Inferior parietal cortex (tissue), 1 donor: ENCODE data around the gene CDC6.

Experiments
- DNase-seq: peaks from one replicate; pipeline ENCODE4 v3.0.0-alpha.2; 2016; ENCODE audit errors: extremely low spot score

The CDC6 gene

DNA sequence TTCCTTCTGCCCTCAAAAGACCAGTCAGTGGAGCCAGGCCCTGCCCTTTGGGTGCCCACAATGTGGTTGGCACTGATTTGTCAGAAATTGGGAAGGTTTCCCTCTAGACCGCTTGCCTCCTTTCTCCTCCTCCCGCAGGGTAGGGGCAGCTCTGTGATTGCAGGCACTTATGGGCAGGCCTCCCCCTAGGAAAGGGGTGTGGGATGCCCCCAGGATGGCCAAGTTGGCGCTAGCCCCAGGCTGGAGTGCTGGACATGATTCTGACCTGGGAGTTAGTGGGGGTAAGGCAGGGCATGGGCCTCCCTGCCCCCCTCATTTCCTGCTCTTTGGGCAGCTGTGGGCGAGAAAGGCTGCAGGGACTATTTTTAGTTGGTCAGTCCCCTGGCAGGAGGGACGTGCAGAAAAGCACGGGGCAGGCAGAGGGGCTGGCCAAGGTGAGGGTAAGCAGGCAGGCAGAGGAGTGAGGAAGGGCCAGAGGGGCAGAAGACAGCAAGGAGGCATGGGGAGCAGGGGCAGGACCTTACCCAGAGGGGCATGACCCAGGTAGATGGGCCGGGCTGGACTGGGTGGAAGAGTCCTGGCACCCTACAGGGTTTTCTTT is 24.6 kb downstream of the CDC6 start:
- DNase-seq, result no peak

DNA sequence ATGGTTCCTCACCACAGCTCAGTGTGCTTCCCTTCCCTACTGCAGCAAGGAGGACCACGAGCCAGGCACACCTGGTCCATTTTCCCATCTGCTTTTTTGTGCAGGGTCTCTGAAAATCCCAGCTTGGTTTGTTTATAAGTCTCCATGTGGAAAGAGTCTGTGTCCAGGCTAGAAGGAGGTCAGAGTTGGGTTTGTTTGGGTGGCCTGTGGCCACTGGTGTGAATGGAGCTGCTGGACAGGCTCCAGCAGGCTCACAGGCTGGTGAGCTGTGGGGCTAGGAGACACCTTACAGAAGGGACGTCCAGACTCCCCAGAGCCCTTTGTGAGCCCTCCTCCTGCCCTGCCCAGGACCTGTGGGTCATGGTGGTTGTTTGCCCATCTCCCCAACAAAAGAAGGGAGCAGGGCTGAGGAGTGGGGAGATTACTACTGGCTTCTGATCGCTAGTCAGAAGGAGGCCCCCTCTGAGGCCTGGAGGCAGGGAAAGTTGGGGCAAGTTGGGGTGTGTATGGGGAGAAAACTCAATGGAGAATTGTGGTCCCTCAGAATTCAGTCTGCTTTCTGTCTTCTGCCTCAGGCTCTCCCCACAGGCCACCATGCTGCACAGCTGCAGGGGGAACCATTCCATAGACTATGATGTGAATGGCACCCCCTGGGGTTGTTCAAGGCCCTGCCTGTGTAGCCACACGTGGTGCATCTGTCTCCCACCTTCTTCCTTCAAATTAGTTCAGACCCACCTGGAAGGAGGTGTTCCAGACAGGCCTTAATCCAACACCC is 25.4 kb downstream of the CDC6 start:
- DNase-seq, result no peak

DNA sequence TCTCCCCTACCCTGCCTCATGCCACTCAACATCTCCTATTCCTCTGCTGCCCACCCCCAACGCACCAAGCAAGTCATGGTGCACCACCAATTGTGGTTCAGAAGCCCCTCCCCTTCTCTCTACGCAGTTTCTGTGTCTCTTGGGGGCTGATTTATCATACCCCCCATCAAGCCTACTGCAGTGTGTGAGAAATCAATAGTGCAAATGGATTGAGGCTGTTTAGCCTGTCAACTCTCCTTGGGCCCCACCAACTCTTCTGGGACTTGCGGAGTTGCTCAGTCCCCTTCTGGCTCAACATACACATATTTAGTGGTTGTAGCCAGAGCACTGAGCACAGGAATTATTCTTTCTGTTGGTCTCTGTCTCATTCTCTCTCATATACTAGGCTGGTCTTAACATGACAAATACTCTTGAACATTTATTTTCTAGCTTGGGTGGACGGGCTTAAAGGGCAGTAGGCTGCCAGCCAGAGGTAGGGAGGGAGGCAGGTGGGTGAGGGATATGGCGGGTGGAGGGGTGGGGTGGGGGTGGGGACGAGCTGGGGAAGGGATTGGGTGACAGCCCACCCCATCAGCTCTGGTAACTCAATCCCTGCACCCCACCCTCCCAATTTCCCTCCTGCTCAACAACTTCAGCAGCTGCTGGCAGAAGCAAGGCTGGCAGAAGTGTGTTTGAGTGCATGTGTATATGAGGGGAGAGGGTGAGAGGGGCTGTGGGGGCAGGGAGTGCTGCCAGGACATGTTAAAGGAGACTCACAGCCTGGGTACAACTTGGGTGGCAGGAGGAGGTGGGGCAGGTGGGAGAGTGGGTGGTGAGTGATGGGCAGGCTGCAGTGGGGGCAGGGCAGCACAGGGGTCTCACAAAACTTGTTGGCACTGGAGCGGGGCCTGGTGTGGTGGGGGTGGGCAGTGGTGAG is 26.2 kb downstream of the CDC6 start:
- no peak for DNase-seq

DNA sequence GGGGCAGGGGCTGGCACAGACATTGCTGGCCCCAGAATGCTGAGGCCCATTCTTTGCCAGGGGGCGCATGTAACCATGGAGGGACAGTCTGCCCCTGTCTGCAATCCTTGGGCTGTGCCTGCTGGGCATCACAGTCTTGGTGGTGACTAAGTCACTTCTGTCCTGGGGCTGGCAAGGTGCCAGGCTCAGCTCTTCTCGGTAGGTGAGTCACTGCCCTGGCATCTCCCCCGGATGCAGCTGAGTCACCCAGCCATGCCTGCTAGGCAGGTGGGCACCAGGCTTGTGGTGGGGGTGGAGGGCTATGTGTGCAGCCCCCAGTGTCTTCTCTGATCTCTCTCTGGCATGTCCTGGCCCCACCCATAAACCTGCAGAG is 26.9 kb downstream of the CDC6 start:
- DNase-seq, result no peak

DNA sequence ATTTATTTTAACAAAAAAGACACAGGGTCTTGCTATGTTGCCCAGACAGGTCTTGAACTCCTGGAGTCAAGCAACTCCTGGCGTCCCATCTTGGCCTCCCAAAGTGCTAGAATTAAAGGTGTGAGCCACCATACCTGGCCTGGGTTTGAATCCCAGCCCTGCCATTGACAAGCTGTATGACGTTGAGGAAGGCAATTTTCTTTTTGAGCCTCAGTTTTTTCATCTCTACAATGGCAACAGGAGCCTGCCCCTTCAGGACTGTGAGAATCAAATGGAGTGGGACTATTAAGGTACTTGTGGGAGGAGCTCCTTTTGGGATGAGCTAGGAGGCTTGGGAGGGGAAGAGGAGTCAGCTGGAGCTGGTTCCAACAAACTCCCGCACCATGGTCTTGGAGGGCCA is 27.5 kb downstream of the CDC6 start:
- no peak for DNase-seq

DNA sequence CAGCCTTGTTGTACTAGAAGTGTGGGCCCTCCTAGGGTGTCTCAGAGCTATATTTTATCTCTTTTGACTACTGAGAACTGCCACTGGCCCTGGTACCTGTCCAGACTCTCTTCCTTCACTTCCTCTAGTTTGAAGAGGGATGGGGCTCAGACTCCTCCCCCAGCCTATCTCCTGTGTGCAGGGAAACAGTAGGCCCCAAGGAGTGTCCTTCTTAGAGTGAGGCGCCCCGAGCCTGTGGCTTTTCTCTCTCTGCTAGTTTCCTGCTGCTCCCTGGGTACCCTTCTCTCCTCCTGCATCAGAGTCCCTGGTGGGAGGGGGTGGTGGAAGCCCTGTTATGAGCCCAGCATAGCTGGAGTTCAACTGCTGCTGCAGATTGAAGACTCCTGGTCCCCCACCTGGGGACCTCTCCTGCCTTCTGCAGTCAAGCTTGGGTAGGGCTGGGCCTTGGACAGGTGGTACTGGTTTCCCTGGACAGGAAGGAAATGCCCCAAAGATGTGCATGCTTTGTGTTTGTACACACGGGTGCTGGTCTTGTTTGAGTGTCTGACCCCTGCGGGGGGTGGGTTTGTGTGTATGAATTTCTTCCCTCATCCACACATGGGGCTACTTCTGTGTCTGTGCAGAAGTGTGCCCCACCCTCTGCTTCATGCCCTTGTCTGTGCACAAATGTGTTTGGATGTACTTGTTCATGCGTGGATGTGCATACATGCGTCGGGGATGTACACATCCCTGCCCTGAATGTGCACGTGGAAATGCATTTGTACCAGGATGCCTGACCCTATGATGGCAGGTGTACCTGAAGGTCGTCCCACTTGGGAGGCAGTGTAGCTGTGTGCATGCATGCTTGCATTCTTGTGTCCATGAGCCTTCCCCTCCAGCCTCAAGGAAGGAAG is 28.2 kb downstream of the CDC6 start:
- no peak for DNase-seq

DNA sequence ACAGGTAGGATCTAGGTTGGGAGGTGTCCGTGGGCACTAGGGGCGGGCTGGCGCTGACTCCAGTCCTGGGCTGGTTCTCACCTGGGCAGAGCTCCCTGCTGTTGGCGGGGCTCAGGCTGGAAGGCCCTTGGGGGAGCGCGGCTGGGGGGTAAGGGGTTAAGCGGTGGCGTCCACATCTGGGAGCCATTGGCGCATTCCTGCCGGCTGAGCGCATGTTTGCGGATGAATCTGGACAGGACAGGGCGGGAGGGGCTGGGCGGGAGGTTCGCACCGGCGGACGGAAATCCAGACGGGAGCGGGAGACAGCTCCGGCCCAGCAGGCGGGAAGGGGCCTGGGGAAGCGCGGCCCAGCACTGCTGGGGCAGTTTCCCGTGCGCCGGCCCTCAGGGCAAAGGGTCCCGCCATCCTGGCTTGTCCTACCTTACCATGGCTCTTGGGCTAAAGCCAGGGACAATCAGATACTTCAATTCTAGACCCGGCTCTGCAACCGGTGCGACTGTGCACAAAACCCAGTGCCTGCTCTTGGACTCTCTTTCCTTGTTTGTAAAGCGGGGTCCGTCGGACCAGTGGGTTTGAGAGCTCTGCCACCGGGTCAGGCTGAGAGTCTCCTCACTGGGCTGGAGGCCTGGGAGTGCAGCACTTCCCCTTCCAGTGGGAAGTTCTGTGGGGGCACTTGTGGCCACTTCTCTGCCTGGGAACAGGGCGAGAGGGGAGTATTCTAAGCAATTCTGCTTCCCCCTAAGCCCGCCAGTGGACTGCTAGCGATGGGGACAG is 29.1 kb downstream of the CDC6 start:
- DNase-seq, result no peak

DNA sequence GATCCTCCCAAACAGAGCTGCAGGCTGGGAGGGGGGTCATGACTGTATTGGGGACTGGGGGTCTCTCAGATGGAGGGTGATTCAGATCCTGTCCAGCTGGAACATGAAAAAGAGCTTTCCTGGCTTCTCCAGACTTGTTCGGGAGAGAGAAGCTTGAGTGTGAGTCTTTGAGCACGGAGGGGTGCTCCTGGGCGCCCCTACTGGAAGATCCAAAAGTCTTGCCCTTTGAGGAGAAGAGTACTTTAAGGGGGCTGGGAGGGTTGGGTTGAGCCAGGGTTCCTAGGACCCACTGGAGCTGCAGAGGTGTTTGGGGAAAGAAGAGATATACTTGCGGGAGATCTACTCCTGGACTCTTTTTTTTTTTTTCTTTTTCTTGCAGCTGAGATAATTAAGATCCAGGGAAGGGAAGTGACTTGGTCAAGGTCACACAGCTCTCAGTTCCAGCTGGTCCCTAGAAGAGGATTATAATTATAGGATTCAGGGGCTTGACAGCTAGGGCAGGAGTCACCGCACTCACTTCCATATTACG is 29.7 kb downstream of the CDC6 start:
- no peak for DNase-seq

DNA sequence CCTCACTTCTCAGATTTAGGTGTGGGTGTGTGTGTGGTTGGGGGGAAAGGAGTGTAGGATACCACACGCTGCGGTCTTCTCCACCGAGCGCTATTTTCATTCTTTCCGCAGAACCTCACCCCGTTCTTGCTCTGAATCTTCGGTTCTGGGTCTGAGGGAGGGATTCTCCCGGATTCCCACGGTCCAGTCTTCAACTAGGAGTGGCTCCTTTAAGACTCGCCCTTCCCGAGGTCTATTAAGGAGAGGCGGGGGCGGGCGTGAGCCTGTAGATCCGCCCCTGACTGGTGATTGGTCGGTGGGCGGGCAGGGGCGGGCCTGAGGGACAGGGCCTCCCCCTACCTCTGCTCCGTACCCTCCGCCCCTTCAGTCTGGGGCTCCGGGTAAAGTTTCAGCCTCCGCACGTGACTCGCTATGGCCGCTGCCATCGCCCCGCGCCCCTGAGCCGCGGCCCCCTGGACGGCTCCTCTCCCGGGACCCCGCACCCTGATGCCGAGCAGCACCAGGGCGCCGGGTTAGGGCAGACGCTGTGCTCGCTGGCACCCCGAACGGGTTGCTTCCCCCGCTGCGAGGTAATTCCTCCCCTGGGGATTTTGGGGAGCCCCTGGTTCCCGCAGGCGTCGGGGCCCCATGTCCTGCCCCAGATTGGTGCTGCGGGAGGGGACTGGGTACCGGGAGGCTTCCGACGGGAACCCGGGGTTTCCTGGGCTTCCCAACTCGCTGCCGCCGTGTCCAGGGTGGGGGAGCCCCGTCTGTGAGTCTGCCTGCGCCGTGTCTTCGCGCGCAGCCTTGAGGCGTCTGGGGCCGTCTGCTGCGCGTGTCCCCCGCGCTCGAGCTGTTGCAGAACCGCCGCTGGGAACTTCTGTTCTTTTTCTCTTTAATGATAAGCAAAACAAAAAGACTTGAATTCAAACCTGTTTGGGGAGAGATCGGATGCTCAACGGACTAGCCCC is 30.5 kb downstream of the CDC6 start:
- DNase-seq, result peak; percentile 91

DNA sequence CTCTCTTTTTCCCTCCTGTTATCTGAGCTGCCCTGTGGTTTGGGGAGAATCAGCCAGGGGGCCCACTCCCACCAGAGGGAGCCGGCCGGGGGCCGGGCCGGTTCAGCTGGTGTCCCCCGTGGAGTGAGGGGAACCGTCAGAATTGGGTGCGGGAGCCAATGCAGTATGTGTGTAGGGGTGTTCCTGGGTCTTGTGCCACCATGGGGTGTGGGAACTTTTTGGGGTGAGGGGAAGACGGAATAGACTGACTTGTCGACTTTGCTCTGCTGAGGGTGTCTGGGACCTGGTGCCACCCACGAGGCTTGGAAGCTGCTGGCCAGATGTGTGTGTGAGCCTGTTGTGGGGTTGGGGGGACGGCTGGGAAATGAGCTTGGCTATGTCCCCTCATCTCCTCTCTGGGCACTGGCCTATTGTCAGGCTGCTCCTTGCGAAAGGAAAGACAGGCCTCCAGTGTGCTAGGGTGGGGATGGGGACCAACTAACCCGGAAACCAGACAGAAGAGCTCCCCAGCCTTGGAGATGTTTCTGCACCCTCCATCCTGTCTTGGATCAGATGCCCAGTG is 31.2 kb downstream of the CDC6 start:
- no peak for DNase-seq

DNA sequence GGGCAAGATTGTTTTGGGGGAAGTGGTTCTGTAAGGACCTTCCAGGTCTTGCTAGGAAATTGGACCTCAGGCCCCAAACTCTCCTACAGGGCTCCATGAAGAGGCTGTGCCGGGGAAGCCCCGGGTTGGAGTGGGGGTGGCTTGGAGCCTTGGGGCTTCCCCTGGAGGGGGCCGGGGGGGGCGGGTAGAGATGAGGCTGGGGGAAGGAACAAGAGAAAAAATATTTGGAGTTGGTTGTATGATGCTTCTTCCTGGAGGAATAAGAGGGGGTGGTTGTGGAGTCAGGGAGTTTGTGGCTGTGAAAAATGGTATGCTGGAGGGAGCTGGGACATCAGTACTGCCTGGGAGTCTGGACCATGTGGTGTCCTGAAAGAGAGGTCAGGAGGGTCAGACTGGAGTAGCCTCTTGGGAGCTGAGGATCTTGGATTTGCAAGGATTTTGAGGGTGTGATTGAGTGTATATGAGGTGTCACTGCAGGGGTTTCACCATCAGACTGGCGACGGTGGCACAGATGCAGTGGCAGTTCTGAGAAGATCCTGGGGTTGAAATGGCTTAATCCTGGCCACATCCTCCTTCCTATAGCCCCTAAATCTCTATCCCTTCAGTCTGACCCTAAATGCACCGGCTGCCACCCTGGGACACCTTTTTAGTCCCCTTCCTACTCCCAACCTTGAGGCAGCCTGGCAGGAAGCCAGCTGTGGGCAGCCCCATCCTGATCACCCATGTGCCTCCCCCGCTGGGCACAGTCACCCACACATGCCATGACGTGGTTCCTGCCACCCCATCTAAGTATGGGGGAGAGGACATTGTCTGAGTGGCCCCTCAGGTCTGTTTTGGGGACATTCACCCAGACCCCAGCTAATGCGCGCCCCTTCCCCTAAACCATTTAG is 32.2 kb downstream of the CDC6 start:
- DNase-seq, result no peak

DNA sequence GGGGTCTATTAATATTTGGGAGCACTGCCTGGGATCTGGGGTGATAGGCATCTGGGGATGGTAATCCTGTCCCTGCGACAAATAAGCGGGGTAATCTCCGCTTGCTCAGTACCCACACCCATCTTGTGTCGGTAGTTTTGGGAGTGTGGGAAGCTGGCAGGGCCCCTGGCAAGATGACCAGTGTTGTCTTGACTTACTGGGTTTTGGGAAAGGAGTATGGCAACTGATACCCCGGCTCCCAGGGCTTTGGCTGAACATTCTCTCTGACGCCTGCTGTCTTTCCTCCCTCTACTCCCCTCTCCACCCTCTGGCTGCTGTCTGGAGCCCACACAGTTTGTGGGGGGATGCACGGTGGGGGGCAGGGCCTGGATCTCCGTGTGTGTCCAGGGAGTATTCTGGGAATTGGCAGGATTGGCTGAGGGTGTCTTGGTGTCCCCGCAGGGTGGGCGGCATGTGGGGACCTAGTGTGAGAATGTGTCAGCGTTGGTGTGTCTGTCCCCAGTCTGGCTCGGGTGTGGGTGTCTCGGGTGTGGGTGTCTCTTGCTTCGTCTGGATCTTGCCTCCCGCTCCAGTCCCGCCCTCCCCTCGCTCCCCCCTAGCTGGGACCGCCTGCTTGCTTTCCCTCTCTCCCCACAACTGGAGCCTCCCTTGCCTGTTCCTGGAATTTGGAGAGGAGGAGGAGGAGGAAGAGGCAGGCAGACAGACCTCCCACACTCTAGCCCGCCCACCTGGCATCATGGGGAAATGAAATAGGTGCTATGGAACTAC is 33.3 kb downstream of the CDC6 start:
- no peak for DNase-seq

DNA sequence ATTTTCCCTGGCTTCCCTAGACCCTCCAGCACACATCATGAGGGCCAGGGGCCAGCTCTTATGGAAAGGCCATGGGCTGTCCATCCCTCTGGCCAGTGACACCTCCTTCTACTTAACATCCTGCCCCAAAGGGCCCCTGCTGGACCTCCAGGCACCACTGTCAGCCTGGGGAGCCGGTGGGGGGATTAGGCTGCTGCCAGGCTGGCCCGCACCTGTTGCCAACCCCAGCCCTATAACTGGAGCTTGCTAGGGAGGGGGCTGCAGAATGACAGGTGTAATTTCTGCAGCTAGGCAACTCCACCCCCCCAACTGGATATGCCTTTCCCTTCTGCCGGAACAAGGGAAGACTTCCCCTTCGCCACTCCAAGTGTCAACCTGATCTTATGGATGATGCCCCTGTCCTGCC is 33.8 kb downstream of the CDC6 start:
- no peak for DNase-seq

DNA sequence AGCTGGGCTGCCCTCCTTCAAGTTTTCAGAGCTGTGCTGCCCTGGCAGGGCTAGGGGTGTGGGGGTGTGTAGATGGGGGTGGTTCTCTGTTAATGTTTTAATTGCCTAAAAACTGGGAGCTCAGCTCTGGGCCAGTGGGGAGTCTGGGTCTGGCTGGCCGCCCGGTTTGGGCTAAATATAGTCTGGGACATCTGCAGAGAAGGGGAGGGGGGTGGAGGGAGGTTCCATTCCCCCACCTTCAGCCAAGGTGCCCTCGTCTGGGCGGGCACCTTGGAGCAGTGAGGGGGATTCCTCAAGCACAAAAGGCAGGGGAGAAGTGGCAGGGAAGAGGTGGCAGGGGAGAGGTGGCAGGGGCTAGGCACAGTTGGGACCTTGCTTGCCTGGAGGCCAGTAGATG is 34.3 kb downstream of the CDC6 start:
- DNase-seq, result no peak

DNA sequence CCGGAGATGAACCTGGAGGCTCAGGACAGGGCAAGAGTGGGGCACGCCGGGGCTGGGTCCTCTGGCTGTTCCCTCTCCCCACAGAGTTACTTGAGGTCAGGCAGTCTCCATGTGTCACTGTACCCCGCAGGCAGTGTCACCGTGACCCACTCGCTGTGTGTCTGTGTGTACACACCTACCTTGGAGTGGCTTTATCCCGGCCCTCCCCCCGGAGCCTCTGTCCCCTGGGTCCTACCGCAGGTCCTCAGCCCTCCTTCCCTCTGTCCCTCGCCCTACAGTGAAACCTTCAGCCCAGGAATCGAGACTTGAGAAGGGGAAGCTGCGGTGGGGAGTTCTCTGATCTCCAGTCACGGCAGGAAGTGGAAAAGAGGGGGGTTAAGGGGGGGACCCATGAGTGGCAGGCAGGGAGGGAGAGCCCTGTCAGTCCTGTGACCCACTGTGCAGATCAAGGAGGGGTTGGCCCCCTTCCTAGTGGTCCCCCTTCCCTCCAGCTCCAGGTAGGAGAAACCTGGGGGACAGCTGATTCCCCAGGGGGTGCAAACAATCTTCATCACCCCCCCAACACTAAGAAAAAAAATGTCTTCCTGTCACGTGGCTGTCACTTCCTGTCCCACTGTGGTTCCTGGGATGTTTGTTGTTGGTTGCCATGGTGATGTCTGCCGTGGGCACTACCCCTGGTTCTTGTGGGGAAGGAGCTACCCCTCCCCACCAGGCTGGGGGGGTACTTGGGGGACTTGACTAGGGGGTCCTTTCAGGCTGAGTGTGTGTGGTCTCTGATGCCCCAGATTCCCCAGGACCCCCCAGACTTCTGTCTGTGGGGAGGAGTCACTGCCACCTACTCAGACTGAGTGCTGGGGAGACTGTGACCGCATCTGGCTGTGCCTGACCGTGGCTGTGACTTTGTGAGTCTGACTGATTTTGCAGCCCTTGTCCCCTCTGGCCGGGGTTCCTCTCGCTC is 35.0 kb downstream of the CDC6 start:
- no peak for DNase-seq
